HG03439 (cell line): ENCODE results near the gene IMPA2.

ENCODE experiments used
- ATAC-seq: cut with Tn5 transposase; IDR thresholded peaks from one replicate; pipeline ENCODE4 v1.9.1; 2021; ENCODE audit warnings: mild to moderate bottlenecking, moderate library complexity; ENCODE audit not compliant: unreplicated experiment

IMPA2 gene

GRCh38 chr18:12046046-12046750, 64.9 kb downstream of the IMPA2 start:
- no peak for ATAC-seq

DNA sequence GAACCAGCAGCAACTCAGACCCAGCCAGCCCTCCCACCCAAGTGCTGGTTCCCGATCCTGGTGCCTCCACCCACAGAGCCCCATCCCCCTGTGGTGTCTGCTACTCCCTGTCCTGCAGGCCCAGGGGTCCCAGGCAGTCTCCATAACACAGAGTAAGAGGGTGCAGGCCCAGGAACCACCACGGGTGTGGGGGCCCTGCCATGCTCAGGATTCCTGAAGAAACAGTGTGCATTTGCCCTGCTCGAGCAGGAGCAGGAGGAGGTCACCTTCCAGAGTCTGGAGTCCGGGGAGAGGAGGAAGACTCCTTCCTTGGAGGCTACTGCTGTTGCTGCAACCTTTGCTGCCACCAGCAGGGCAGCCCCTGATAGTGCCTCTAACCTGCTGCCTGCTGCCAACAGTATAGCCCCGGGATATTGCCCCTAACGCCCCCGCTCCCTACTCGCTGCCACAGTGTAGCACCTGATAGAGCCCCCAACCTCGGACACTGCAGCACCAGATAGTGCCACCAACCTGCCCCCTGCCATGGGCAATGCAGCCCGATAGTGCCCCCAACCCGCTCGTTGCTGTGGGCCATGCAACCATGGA, 65.5 kb downstream of the IMPA2 start:
- no peak for ATAC-seq

- ATAC-seq: no peak
Observed at GRCh38 chr18:12048010-12048826, 66.9 kb downstream of the IMPA2 start.

DNA sequence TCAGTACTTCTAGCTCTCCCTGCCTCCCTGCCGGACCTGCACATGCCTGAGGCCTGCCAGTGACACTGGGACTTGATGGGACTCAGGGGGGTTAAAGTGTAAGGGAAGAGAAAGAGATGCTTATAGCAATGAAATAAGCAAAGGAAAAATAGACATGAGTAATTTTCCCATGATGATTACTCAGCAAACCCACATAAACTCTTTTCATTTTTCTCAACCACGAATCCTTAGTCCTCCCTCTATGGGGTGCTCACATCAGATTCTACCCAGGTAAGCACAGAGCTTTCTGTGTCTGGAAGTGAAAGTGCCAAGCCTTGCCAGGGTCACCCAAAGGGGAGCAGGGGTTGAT, 67.5 kb downstream of the IMPA2 start:
- ATAC-seq: no peak

GRCh38 chr18:12049978-12050811, 68.9 kb downstream of the IMPA2 start:
- peak; percentile 85 for ATAC-seq

- no peak for ATAC-seq
Observed at GRCh38 chr18:12052866-12053265, 71.6 kb downstream of the IMPA2 start.

DNA sequence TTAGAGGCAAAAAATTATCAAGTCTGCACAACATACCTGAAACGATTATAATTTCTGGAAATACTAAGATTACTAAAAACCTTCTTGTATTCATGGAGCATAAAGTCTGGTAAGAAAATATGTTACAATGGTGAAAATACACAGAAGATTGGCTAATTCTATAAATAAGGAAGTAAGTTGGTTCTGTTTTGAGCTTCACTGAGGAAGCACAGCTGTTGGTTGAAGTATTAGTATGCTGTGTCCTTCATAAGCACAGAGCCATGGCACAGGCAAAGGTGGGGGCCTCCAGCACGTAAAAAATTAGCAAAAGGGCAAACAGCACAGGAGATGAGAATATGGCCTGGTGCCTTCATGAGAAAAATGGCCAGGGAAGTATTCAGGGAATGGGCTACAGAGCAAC, 72.0 kb downstream of the IMPA2 start:
- ATAC-seq: no peak

GRCh38 chr18:12056034-12056883, 75.0 kb downstream of the IMPA2 start:
- ATAC-seq: no peak

GRCh38 chr18:12056884-12057402, 75.6 kb downstream of the IMPA2 start:
- no peak for ATAC-seq

DNA sequence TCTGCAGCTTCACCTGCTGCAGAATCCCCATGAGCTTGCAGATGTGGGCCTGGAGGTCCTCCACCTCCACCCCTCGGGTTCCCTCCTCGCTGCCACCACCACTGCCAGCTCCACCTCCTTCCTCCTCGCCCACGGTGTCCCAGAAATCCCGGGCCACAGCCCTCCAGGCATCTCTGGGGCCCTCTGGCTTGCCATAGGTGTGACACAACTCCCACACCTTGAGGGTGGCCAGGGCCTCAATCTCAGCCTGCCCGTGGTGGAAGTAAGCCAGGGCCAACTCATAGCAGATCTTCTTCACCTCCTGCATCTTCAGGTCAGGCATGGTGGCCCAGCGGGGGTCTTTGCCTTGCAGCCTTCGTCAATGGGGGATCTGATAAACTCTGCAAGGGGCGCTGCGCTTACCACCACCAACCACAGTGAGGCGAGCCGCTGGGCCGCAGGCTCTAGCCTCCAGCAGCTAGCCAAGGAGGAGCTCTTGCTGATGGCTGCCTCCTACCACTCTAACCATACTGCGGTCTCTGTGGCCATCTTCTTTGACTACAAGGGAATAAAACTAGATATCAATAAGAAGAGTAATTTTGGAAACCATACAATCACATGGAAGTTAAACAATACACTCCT, 76.2 kb downstream of the IMPA2 start:
- ATAC-seq: no peak

GRCh38 chr18:12059334-12060181, 78.3 kb downstream of the IMPA2 start:
- no peak for ATAC-seq

GRCh38 chr18:12060182-12060870, 79.0 kb downstream of the IMPA2 start:
- ATAC-seq: no peak

GRCh38 chr18:12061685-12062084, 80.4 kb downstream of the IMPA2 start:
- no peak for ATAC-seq

- ATAC-seq: no peak
Observed at GRCh38 chr18:12062974-12063373, 81.7 kb downstream of the IMPA2 start.

DNA sequence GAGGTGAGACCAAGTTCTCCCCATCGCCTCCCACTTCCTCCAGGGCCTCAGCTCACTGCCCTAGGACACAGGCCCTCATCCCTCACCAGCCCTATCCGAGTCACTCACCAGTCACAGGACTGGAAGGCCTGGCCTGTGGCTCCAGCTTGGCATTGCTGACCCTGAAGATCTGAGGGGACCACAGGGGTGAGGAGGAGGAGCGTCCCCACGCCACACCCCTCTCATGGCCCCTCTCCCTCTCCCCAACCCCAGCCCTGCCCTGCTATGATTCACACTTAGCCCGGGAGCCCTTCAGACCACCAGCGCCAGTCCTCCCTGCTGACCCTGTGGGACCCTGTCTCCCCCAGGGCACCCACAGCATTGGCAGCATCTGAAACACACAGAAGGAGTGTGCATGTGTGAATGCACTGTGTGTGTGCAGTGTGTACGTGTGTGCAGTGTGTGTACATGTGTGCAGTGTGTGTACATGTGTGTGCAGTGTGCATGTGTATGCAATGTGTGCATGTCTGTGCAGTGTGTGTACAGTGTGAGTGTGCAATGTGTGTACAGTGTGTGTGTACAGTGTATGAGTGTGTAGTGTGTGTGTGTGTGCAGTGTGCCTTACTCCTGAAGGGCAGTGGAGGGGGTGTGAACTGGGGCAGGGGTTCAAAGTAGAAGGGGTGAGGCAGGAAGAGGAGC, 82.9 kb downstream of the IMPA2 start:
- no peak for ATAC-seq

DNA sequence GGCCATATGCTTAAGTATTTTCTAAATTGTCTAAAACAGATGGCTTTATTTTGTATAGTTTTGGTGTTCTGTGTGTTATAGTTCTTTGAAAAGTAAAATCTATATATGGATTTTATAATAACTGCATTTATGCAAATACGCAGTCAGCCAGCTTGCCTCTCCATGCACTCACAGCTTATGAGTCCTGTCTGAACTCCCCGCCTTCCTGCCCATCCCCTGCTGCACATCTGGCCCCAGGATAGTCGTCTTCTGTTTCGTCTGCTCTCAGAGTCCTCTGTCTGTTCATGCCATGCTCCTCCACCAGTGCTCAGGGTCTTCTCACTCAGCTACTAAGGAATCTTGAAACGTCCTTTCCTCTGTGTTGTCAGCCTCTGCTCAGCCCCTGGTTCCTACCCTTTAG, 84.1 kb downstream of the IMPA2 start:
- ATAC-seq: no peak

DNA sequence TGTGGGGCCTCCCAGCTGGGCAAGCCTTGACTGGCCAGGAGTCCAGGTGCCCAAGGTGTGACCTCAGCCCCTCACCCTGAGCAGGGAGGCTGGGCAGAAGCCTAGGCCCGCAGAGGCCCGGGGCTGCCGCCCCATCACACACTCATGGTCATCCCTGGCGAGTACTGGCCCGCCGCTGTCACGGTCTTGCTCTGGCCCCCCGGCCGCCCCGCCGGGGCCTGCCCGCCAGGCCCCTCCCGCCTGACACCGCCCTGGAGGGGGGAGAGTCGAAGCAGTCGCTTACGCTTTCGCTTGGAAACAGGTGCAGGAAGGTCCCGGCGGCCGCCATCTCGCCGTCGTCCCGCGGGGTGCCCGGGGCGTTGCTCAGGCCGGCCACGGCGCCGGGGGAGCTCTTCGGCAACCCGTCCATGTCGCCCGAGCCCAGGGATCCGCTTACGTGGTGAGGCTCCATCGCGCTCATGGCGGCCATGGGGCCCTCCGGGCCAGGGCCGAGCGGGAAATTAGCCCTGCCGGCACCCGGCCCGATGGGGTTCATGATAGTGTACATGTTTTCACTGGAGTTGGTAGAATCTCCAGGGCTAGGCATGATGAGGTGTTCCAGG, 85.7 kb downstream of the IMPA2 start:
- no peak for ATAC-seq
